H1 (cell line): Measurements from ENCODE around the gene TNFSF4. TPM values are rescaled to one million over a fixed set of nuclear protein-coding genes. Genes with fewer than 3 reads are reported as not detected.

Experiments
- CTCF ChIA-PET: fragments of 300-600 bp; sonication (Branson Sonifier 250); formaldehyde crosslinking; loops from one replicate; lab custom pipeline; 2021; ENCODE audit not compliant: partially characterized antibody; lab: Charles Lee
- POLR2A ChIA-PET: fragments of 300-600 bp; sonication (Branson Sonifier 250); formaldehyde crosslinking; loops from one replicate; lab custom pipeline; 2021; ENCODE audit warnings: inconsistent platforms; ENCODE audit not compliant: partially characterized antibody; lab: Charles Lee
- DNase-seq, 2 experiments: peaks; one replicate each; pipeline versions ENCODE4 v3.0.0 to v3.0.0-alpha.2; 2010 to 2022; ENCODE audit warnings: low spot score in 2 of 2, low read depth in 1 of 2, mixed read lengths in 1 of 2
- FAIRE-seq: peaks from 2 replicates; lab custom pipeline; 2011; peaks lifted over from hg19 to GRCh38; lab: Jason Lieb, UNC
- H2AFZ ChIP-seq: 2 replicates; pipeline ENCODE4 v1.8.1; 2012; ENCODE audit warnings: low read length, inconsistent platforms
- H2AK5ac ChIP-seq: 2 replicates; pipeline ENCODE4 v1.6.1; 2013; ENCODE audit warnings: low read depth, low read length
- H2BK120ac ChIP-seq: replicated peaks from 2 replicates; pipeline ENCODE3; 2013; ENCODE audit warnings: low read depth, low read length, inconsistent platforms
- H2BK12ac ChIP-seq: 2 replicates; pipeline ENCODE4 v1.6.1; 2013; ENCODE audit warnings: low read depth, low read length
- H2BK15ac ChIP-seq: 2 replicates; pipeline ENCODE4 v1.6.1; 2013; ENCODE audit warnings: low read length
- H2BK20ac ChIP-seq: 2 replicates; pipeline ENCODE4 v1.6.1; 2013; ENCODE audit warnings: low read length
- H2BK5ac ChIP-seq: 2 replicates; pipeline ENCODE4 v1.6.1; 2013; ENCODE audit warnings: low read depth, low read length
- H3K14ac ChIP-seq: 2 replicates; pipeline ENCODE4 v1.6.1; 2013; ENCODE audit warnings: inconsistent platforms; ENCODE audit not compliant: insufficient read length
- H3K18ac ChIP-seq: 2 replicates; pipeline ENCODE4 v1.6.1; 2013; ENCODE audit warnings: low read length; ENCODE audit errors: extremely low read depth
- H3K23ac ChIP-seq: 2 replicates; pipeline ENCODE4 v1.6.1; 2013; ENCODE audit warnings: inconsistent platforms; ENCODE audit not compliant: insufficient read length
- H3K23me2 ChIP-seq: 2 replicates; pipeline ENCODE4 v1.6.1; 2013; ENCODE audit warnings: low read depth, low read length
- H3K27ac ChIP-seq: 2 replicates; pipeline ENCODE4 v1.6.1; 2011; ENCODE audit warnings: low read depth, low read length, inconsistent platforms
- H3K27me3 ChIP-seq, 4 experiments: replicated peaks in 1 of 4; 1 replicate in 1 of 4; 2 replicates in 3 of 4; pipeline versions ENCODE4 v1.6.1 to v1.8.1; 2011 to 2013; ENCODE audit warnings: low read length in 3 of 4, mild to moderate bottlenecking in 3 of 4, inconsistent platforms in 2 of 4, mixed read lengths in 2 of 4, moderate library complexity in 1 of 4; ENCODE audit not compliant: control insufficient read depth in 3 of 4, insufficient read depth in 3 of 4; ENCODE audit errors: extremely low read depth in 1 of 4
- H3K36me3 ChIP-seq, 4 experiments: 2 replicates each; pipeline versions ENCODE4 v1.6.1 to v1.8.1; 2011 to 2013; ENCODE audit warnings: mild to moderate bottlenecking in 4 of 4, low read length in 3 of 4, moderate library complexity in 2 of 4, control low read depth in 1 of 4, inconsistent platforms in 1 of 4; ENCODE audit not compliant: insufficient read depth in 4 of 4, control insufficient read depth in 2 of 4
- H3K4ac ChIP-seq: replicated peaks from 2 replicates; pipeline ENCODE3; 2013; ENCODE audit warnings: low read length, low read depth, mixed read lengths, inconsistent platforms; ENCODE audit not compliant: insufficient read length
- H3K4me1 ChIP-seq, 4 experiments: replicated peaks in 1 of 4; 1 replicate in 1 of 4; 2 replicates in 3 of 4; pipeline versions ENCODE4 v1.6.1 to v1.8.1; 2011 to 2013; ENCODE audit warnings: low read length in 3 of 4, inconsistent platforms in 2 of 4, mixed read lengths in 1 of 4; ENCODE audit not compliant: insufficient read depth in 4 of 4, control insufficient read depth in 3 of 4
- H3K4me2 ChIP-seq, 2 experiments: 2 replicates each; pipeline versions ENCODE4 v1.6.1 to v1.8.1; 2011 to 2013; ENCODE audit warnings: low read depth in 2 of 2, low read length in 2 of 2, control low read depth in 1 of 2, inconsistent platforms in 1 of 2, mild to moderate bottlenecking in 1 of 2; ENCODE audit not compliant: insufficient read depth in 1 of 2
- H3K4me3 ChIP-seq, 4 experiments: fragments of 200-600, 300-600 bp in 1 of 4; sonication (generic), shearing (Covaris generic), sonication (Bioruptor Twin) in 1 of 4; 2 replicates each; pipeline versions ENCODE4 v1.5.1 to v1.8.1; 2011 to 2016; ENCODE audit warnings: low read length in 4 of 4, low read depth in 3 of 4, control low read depth in 2 of 4, inconsistent platforms in 2 of 4, mild to moderate bottlenecking in 2 of 4, mixed read lengths in 1 of 4, moderate library complexity in 1 of 4; ENCODE audit not compliant: insufficient read depth in 2 of 4; ENCODE audit errors: extremely low read depth in 1 of 4
- H3K56ac ChIP-seq: replicated peaks from 2 replicates; pipeline ENCODE3; 2013; ENCODE audit warnings: low read depth, mild to moderate bottlenecking, mixed read lengths, low read length, inconsistent platforms; ENCODE audit not compliant: insufficient read length
- H3K79me1 ChIP-seq: 2 replicates; pipeline ENCODE4 v1.6.1; 2013; ENCODE audit warnings: low read depth, low read length, control low read depth
- H3K79me2 ChIP-seq, 2 experiments: 2 replicates each; pipeline versions ENCODE4 v1.6.1 to v1.8.1; 2012 to 2013; ENCODE audit warnings: low read length in 2 of 2, mild to moderate bottlenecking in 2 of 2, inconsistent platforms in 1 of 2; ENCODE audit not compliant: insufficient read depth in 2 of 2, control insufficient read depth in 1 of 2
- H3K9ac ChIP-seq, 4 experiments: replicated peaks in 1 of 4; 1 replicate in 1 of 4; 2 replicates in 3 of 4; pipeline versions ENCODE4 v1.6.1 to v1.8.1; 2011 to 2013; ENCODE audit warnings: low read depth in 3 of 4, low read length in 3 of 4, control low read depth in 2 of 4, mild to moderate bottlenecking in 2 of 4, moderate library complexity in 2 of 4, inconsistent platforms in 1 of 4; ENCODE audit errors: extremely low read depth in 1 of 4
- H3K9me3 ChIP-seq, 2 experiments: 2 replicates each; pipeline versions ENCODE4 v1.6.1 to v1.8.1; 2012 to 2013; ENCODE audit warnings: mild to moderate bottlenecking in 2 of 2, moderate library complexity in 2 of 2, control low read depth in 1 of 2, inconsistent platforms in 1 of 2, low read depth in 1 of 2, low read length in 1 of 2, mixed read lengths in 1 of 2; ENCODE audit not compliant: insufficient read depth in 2 of 2
- H4K20me1 ChIP-seq, 2 experiments: replicated peaks in 1 of 2; 2 replicates each; pipeline versions ENCODE3 to v1.8.1; 2011 to 2013; ENCODE audit warnings: inconsistent platforms in 2 of 2, low read length in 2 of 2, mild to moderate bottlenecking in 1 of 2; ENCODE audit not compliant: insufficient read depth in 2 of 2, control insufficient read depth in 1 of 2
- H4K5ac ChIP-seq: 2 replicates; pipeline ENCODE4 v1.6.1; 2013; ENCODE audit warnings: low read length, low read depth, mixed read lengths, inconsistent platforms; ENCODE audit not compliant: insufficient read length
- H4K8ac ChIP-seq: 2 replicates; pipeline ENCODE4 v1.8.0; 2013; ENCODE audit warnings: mild to moderate bottlenecking, moderate library complexity, low read length, inconsistent platforms; ENCODE audit not compliant: insufficient read depth; ENCODE audit errors: extremely low read depth
- H4K91ac ChIP-seq: replicated peaks from 2 replicates; pipeline ENCODE3; 2013; ENCODE audit warnings: low read length, mixed read lengths, inconsistent platforms; ENCODE audit not compliant: insufficient read length
- BACH1 ChIP-seq: IDR thresholded peaks from 2 replicates; pipeline ENCODE4 v1.6.1; 2012; ENCODE audit warnings: low read length, improper control_type of control experiment
- BRCA1 ChIP-seq: IDR thresholded peaks from 2 replicates; pipeline ENCODE4 v1.6.1; 2012; ENCODE audit warnings: low read depth, low read length, improper control_type of control experiment
- EP300 ChIP-seq, 2 experiments: IDR thresholded peaks; 1 replicate in 1 of 2; 2 replicates in 1 of 2; pipeline ENCODE4 v1.6.1; 2011 to 2012; ENCODE audit warnings: low read depth in 2 of 2, low read length in 2 of 2, mild to moderate bottlenecking in 2 of 2, borderline replicate concordance in 1 of 2, inconsistent platforms in 1 of 2, moderate library complexity in 1 of 2
- KDM1A ChIP-seq: fragments of 200-600, 300-600 bp; sonication (generic); IDR thresholded peaks from 2 replicates; pipeline ENCODE4 v1.7.1; 2016; ENCODE audit warnings: mild to moderate bottlenecking, low read length, borderline replicate concordance
- MAFK ChIP-seq: IDR thresholded peaks from 2 replicates; pipeline ENCODE4 v1.6.1; 2012; ENCODE audit warnings: low read depth, mild to moderate bottlenecking, improper control_type of control experiment, low read length
- NANOG ChIP-seq: IDR thresholded peaks from 2 replicates; pipeline ENCODE4 v1.6.1; 2011; ENCODE audit warnings: low read length, low read depth, mild to moderate bottlenecking, inconsistent platforms; ENCODE audit not compliant: insufficient read depth, poor library complexity, severe bottlenecking
- RNF2 ChIP-seq: fragments of 200-900, 300-1000 bp; sonication (generic); IDR thresholded peaks from 2 replicates; pipeline ENCODE4 v1.7.1; 2016; ENCODE audit warnings: borderline replicate concordance, low read depth, mild to moderate bottlenecking, antibody characterized with exemption, low read length; ENCODE audit not compliant: poor library complexity, severe bottlenecking; ENCODE audit errors: missing control alignments
- SIN3A ChIP-seq, 2 experiments: IDR thresholded peaks in 1 of 2; conservative IDR thresholded peaks in 1 of 2; 2 replicates each; pipeline ENCODE4 v1.6.1; 2011 to 2012; ENCODE audit warnings: low read length in 2 of 2, improper control_type of control experiment in 1 of 2, low read depth in 1 of 2, mild to moderate bottlenecking in 1 of 2
- SP1 ChIP-seq: IDR thresholded peaks from 2 replicates; pipeline ENCODE4 v1.6.1; 2011; ENCODE audit warnings: low read depth, low read length
- SP4 ChIP-seq: IDR thresholded peaks from 2 replicates; pipeline ENCODE4 v1.6.1; 2012; ENCODE audit warnings: low read length, inconsistent platforms
- SRF ChIP-seq: IDR thresholded peaks from 2 replicates; pipeline ENCODE4 v1.6.1; 2011; ENCODE audit warnings: mild to moderate bottlenecking, low read depth, low read length, moderate library complexity
- TBP ChIP-seq: IDR thresholded peaks from 2 replicates; pipeline ENCODE4 v1.6.1; 2011; ENCODE audit warnings: low read depth, low read length, improper control_type of control experiment
- WGBS, 2 experiments: shearing (Covaris generic) in 1 of 2; methylation state at CpG; one replicate each; pipeline versions ENCODE4 v1.1.6 to v1.1.7; 2013 to 2015; ENCODE audit warnings: low lambda C conversion rate in 2 of 2, mixed read lengths in 2 of 2, inconsistent platforms in 1 of 2, low coverage in 1 of 2, missing lambda C conversion rate in 1 of 2; ENCODE audit not compliant: insufficient replicate concordance in 2 of 2, insufficient coverage in 1 of 2, insufficient read length in 1 of 2; ENCODE audit errors: extremely low coverage in 1 of 2, missing lambda C conversion rate in 1 of 2; 5-methylcytosine and 5-hydroxymethylcytosine counted together
- polyA plus RNA-seq, 7 experiments: library from polyadenylated mRNA; depleted of rRNA in 3 of 7; stranded (reverse) in 5 of 7; unstranded in 2 of 7; fragments of >200 nt in 5 of 7; fragments of 200-250 nt in 2 of 7; gene quantifications; 1 replicate in 5 of 7; 2 replicates in 1 of 7; 4 replicates in 1 of 7; pipeline versions ENCODE4 v1.2.1 to v1.2.3, GENCODE V29; 2011 to 2013; ENCODE audit warnings: missing spikeins in 2 of 7, mixed read lengths in 2 of 7
- total RNA-seq: library from RNA; stranded (reverse); fragmentation: NEBNext Ultra II Directional; extraction: Animal tissue kit (Norgen Biotek cat#: 25700); gene quantifications from 2 replicates; pipeline ENCODE4 v1.2.1, GENCODE V29; 2021

The TNFSF4 gene
- total and polyA plus RNA-seq, 2 of the 8 experiments (the other 6 are each of a cell fraction or from before 2014, with no cell fraction given): 0.54 to 0.63 TPM

DNA sequence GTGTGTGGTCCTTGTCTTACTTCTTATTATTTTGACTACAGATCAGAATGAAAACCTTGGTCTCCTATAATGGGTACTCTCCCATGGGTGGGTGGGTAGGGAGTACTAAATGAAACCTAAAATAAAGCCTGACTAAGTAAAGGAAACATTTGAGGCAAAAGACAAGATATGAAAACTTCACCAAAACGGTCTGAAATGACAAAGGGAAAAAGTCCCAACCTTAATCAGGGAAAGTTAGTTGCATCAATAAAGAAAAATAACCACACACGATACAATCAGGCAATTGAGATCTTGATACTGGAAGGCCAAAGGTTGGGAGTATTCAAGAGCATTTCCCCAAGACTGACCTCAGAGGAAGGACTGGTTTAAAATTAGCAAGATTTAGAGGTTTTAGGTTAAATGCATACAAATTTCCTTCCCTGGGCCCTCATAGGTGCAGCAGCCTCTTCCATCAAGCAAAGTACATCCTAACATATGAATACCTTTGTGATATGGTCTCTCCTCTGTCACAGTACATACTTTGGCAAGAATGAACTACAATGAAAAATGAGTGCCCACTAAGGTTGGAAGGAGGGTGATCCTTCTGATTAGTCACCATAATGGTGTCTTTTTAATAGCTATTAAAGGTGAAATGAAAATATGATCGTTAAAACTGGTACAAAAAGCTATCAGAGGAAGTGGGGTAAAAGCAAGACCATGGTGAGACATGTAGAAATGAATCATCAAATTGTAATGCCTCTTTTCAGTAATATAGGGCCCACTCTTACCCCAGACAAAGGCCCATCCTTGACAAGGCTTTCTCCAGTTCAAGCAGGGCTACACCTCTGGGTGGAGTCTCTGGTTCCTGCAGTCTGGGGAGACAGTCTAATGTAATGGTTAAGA is 15.3 kb upstream of the TNFSF4 start:
- Histone ChIP-seq H2BK20ac (no peak overlapping the region), H3K23me2 (no peaks in the 10 kb centered on the region), H3K79me2 (no peaks in the 10 kb centered on the region), H2BK15ac (no peak overlapping the region), H4K20me1 (no peaks in the 10 kb centered on the region), H3K27me3 (no peaks in the 10 kb centered on the region), H3K27ac (no peak overlapping the region), H2AFZ (no peak overlapping the region), H3K18ac (no peak overlapping the region), H3K36me3 (no peaks in the 10 kb centered on the region), H4K5ac (no peak overlapping the region), H3K79me1 (no peaks in the 10 kb centered on the region), H3K4me3 (no peak overlapping the region), H4K91ac (no peak overlapping the region), H3K23ac (no peak overlapping the region), H3K4me1 (no peaks in the 10 kb centered on the region), H3K14ac (no peak overlapping the region), H3K9me3 (peaks cover 2 to 3% of the 10 kb centered on the region in 2 experiments; a peak in 2 of 4 replicates), H2AK5ac (no peak overlapping the region), H2BK120ac (no peak overlapping the region), H3K4ac (no peak overlapping the region), H2BK12ac (no peak overlapping the region), H3K4me2 (no peak overlapping the region), H3K9ac (no peak overlapping the region), H3K56ac (no peak overlapping the region), H2BK5ac (no peak overlapping the region), H4K8ac (no peak overlapping the region)
- POLR2A ChIA-PET: no interaction called here
- FAIRE-seq (no peak), DNase-seq (no peak)
- CTCF ChIA-PET: interaction anchor here (0.9 to 2.2 kb wide), 3 partner anchors 9 to 495 kb away, joined by 3 to 7 read pairs (median 4); no protein-coding TSS in a partner anchor
- WGBS, 2 experiments: 78% methylated on average over 3 of the region's 3 CpGs; no CpG with 5 or more reads in 1 of the 2 experiments
- no peak for TF ChIP-seq EP300 (IDR thresholded peaks at IDR 0.05; ENCODE audit: borderline replicate concordance in 1 of 2, low read depth in 2 of 2, low read length in 2 of 2)
- no peak for TF ChIP-seq NANOG
- TF ChIP-seq SRF: no peak
- TF ChIP-seq KDM1A: no peak
- TF ChIP-seq TBP: no peak
- TF ChIP-seq BRCA1: no peak
- no peak for TF ChIP-seq SP4
- TF ChIP-seq BACH1: no peak
- no peak for TF ChIP-seq SIN3A (conservative IDR thresholded peaks at IDR 0.05 in 1 of 2, IDR thresholded peaks at IDR 0.05 in 1 of 2; ENCODE audit: low read depth in 1 of 2, low read length in 2 of 2)
- TF ChIP-seq SP1: no peak
- TF ChIP-seq MAFK: no peak
- no peak for TF ChIP-seq RNF2
